ENCODE data around the gene IMPA2. TPM values are rescaled to one million over a fixed set of nuclear protein-coding genes. Genes with fewer than 3 reads are reported as not detected.
"Not testable (repeated sequence)": the region's sequence is repeated elsewhere in the genome, so short reads cannot be mapped to it uniquely, and the experiment has no call there.

The IMPA2 gene
- total and polyA plus RNA-seq, 11 donors = 18.1 to 73.0 (median 40.8) TPM

- ATAC-seq (no peak), DNase-seq (no peak)
- TF ChIP-seq CTCF (IDR thresholded peaks at IDR 0.05) = no peak
- TF ChIP-seq POLR2A (IDR thresholded peaks at IDR 0.05) = no peak
- Histone ChIP-seq H3K27me3 (no peaks in the 10 kb centered on the region), H3K36me3 (no peaks in the 10 kb centered on the region), H3K9me3 (peaks cover 0 to 16% (median 0%) of the 10 kb centered on the region in 12 donors), H3K4me1 (peaks cover 0 to 12% (median 0%) of the 10 kb centered on the region in 12 donors), H3K27ac (no peak overlapping the region), H3K4me3 (no peak overlapping the region)
- WGBS, 4 donors = 95 to 97% (median 96%) methylated on average over 10 of the region's 10 CpGs
- intact Hi-C loops (cut with DNase I) = no loop called here
These were observed 24.7 kb upstream of the IMPA2 start for GRCh38 chr18:11956371-11957308.

- DNase-seq (no peak), ATAC-seq (no peak)
- H3K4me1 ChIP-seq = peaks cover 0 to 12% (median 0%) of the 10 kb centered on the region in 12 donors
- H3K27me3 ChIP-seq = no peaks in the 10 kb centered on the region
- no peak for TF ChIP-seq POLR2A (IDR thresholded peaks at IDR 0.05)
- TF ChIP-seq CTCF (IDR thresholded peaks at IDR 0.05) = no peak
- H3K36me3 ChIP-seq = no peaks in the 10 kb centered on the region
- H3K9me3 ChIP-seq = peaks cover 0 to 16% (median 0%) of the 10 kb centered on the region in 12 donors
- intact Hi-C loops (cut with DNase I) = no loop called here
- WGBS, 4 donors = 60 to 80% (median 71%) methylated on average over 2 of the region's 2 CpGs
- no peak overlapping the region for H3K4me3 ChIP-seq
- H3K27ac ChIP-seq = no peak overlapping the region
These were observed 23.7 kb upstream of the IMPA2 start for GRCh38 chr18:11957636-11958035.

GRCh38 chr18:11959651-11960050 is 21.7 kb upstream of the IMPA2 start:
- DNase-seq; ATAC-seq; H3K27me3 ChIP-seq; H3K27ac ChIP-seq; H3K36me3 ChIP-seq; intact Hi-C loops (cut with DNase I); H3K4me3 ChIP-seq: not testable (repeated sequence)
- Histone ChIP-seq H3K9me3 (peaks cover 0 to 16% (median 0%) of the 10 kb centered on the region in 12 donors), H3K4me1 (peaks cover 0 to 10% (median 0%) of the 10 kb centered on the region in 12 donors)
- WGBS, 4 donors = 95 to 98% (median 96%) methylated on average over 14 to 33 of the region's 33 CpGs

- ATAC-seq = no peak
These were observed 20.4 kb upstream of the IMPA2 start for GRCh38 chr18:11960743-11961380.

More at GRCh38 chr18:11960743-11961380, 20.4 kb upstream of the IMPA2 start:
- intact Hi-C loops (cut with DNase I) = no loop called here
- TF ChIP-seq POLR2A (IDR thresholded peaks at IDR 0.05) = no peak
- no peak for TF ChIP-seq CTCF (IDR thresholded peaks at IDR 0.05)
- Histone ChIP-seq H3K27me3 (no peaks in the 10 kb centered on the region), H3K4me3 (no peak overlapping the region), H3K4me1 (no peaks in the 10 kb centered on the region), H3K36me3 (no peaks in the 10 kb centered on the region), H3K27ac (no peak overlapping the region), H3K9me3 (peaks cover 0 to 16% (median 0%) of the 10 kb centered on the region in 12 donors)
- WGBS, 4 donors = 80 to 87% (median 86%) methylated on average over 17 of the region's 17 CpGs
- DNase-seq = no peak
